Right atrium auricular region (tissue), 2 donors: ENCODE results near the gene UVSSA. TPM values are rescaled to one million over a fixed set of nuclear protein-coding genes. Genes with fewer than 3 reads are reported as not detected.

Experiments
- DNase-seq: peaks from one replicate; pipeline ENCODE4 v3.0.0-alpha.2; 2019; ENCODE audit warnings: low spot score
- H3K27ac ChIP-seq, 2 donors: fragments of 200-600 bp; sonication (generic); 1 replicate in 1 of 2; 2 replicates in 1 of 2; pipeline ENCODE4 v1.5.1; 2016 to 2019
- H3K27me3 ChIP-seq, 2 donors: fragments of 200-600 bp; sonication (generic); one replicate each; pipeline versions ENCODE4 v1.5.1 to v1.6.0; 2017 to 2019
- H3K36me3 ChIP-seq: fragments of 200-600 bp; sonication (generic); one replicate; pipeline ENCODE4 v1.5.1; 2016
- H3K4me1 ChIP-seq, 2 donors: fragments of 200-600 bp; sonication (generic); one replicate each; pipeline versions ENCODE4 v1.5.1 to v1.6.0; 2017 to 2019
- H3K4me3 ChIP-seq, 2 donors: fragments of 200-600 bp; sonication (generic); 1 replicate in 1 of 2; 2 replicates in 1 of 2; pipeline ENCODE4 v1.5.1; 2017 to 2019; ENCODE audit warnings: mild to moderate bottlenecking in 1 of 2, moderate library complexity in 1 of 2
- H3K9me3 ChIP-seq, 2 donors: fragments of 200-600 bp; sonication (generic); one replicate each; pipeline ENCODE4 v1.5.1; 2019
- CTCF ChIP-seq, 2 donors: fragments of 200-600 bp; sonication (generic); IDR thresholded peaks; one replicate each; pipeline ENCODE4 v1.5.1; 2019; ENCODE audit warnings: antibody characterized with exemption in 2 of 2
- total RNA-seq, 2 donors: library from RNA; depleted of rRNA; stranded (reverse); fragments of >200 nt; gene quantifications; one replicate each; pipeline ENCODE4 v1.1.0, GENCODE V29; 2016

UVSSA gene
- total RNA-seq, 2 donors from 2014 or later: 4.4 to 7.5 TPM

GRCh38 chr4:1339489-1339888, 7.5 kb upstream of the UVSSA start:
- no peaks in the 10 kb centered on the region for H3K27me3 ChIP-seq
- DNase-seq: no peak
- peaks cover 60% of the 10 kb centered on the region for H3K36me3 ChIP-seq
- no peak overlapping the region for H3K27ac ChIP-seq
- TF ChIP-seq CTCF (IDR thresholded peaks at IDR 0.05): no peak
- H3K4me3 ChIP-seq: no peak overlapping the region
- H3K9me3 ChIP-seq: no peaks in the 10 kb centered on the region
- H3K4me1 ChIP-seq: no peaks in the 10 kb centered on the region

- Histone ChIP-seq H3K4me1 (peaks cover 0 to 2% of the 10 kb centered on the region in 2 donors), H3K27ac (no peak overlapping the region), H3K27me3 (no peaks in the 10 kb centered on the region), H3K4me3 (no peak overlapping the region), H3K36me3 (peaks cover 54% of the 10 kb centered on the region), H3K9me3 (no peaks in the 10 kb centered on the region)
- TF ChIP-seq CTCF (IDR thresholded peaks at IDR 0.05): no peak
- DNase-seq: no peak
Observed at GRCh38 chr4:1340181-1340747, 6.7 kb upstream of the UVSSA start.

- H3K27ac ChIP-seq: no peak overlapping the region
- no peak overlapping the region for H3K4me3 ChIP-seq
- peaks cover 0 to 8% of the 10 kb centered on the region in 2 donors for H3K4me1 ChIP-seq
- H3K27me3 ChIP-seq: no peaks in the 10 kb centered on the region
- no peaks in the 10 kb centered on the region for H3K9me3 ChIP-seq
- H3K36me3 ChIP-seq: peaks cover 52% of the 10 kb centered on the region
- no peak for TF ChIP-seq CTCF (IDR thresholded peaks at IDR 0.05)
- DNase-seq: no peak
Observed at GRCh38 chr4:1340861-1341260, 6.1 kb upstream of the UVSSA start.

- peaks cover 0 to 11% of the 10 kb centered on the region in 2 donors for H3K4me1 ChIP-seq
- no peak for TF ChIP-seq CTCF (IDR thresholded peaks at IDR 0.05)
- DNase-seq: no peak
- no peak overlapping the region for H3K27ac ChIP-seq
- H3K27me3 ChIP-seq: no peaks in the 10 kb centered on the region
- peaks cover 45% of the 10 kb centered on the region for H3K36me3 ChIP-seq
- H3K9me3 ChIP-seq: no peaks in the 10 kb centered on the region
- H3K4me3 ChIP-seq: no peak overlapping the region
Observed at GRCh38 chr4:1342003-1342402, 5.0 kb upstream of the UVSSA start.

- DNase-seq: no peak
- H3K36me3 ChIP-seq: peaks cover 20% of the 10 kb centered on the region
- no peaks in the 10 kb centered on the region for H3K27me3 ChIP-seq
- peaks cover 0 to 25% of the 10 kb centered on the region in 2 donors for H3K4me1 ChIP-seq
- no peaks in the 10 kb centered on the region for H3K9me3 ChIP-seq
- no peak overlapping the region for H3K4me3 ChIP-seq
- TF ChIP-seq CTCF (IDR thresholded peaks at IDR 0.05): no peak
- no peak overlapping the region for H3K27ac ChIP-seq
Observed at GRCh38 chr4:1344696-1345095, 2.3 kb upstream of the UVSSA start.
